VCaP (cell line): ENCODE data around the gene SNTG2.

Experiments
- H3K27ac ChIP-seq: fragments of 450-650 bp; 2 replicates; pipeline ENCODE4 v1.5.1; 2017
- TF ChIP-seq, protein P1 (sequence below): fragments of 450-650 bp; conservative IDR thresholded peaks from 2 replicates; pipeline ENCODE4 v1.5.1; 2017; ENCODE audit warnings: mild to moderate bottlenecking, moderate library complexity

SNTG2 gene

DNA sequence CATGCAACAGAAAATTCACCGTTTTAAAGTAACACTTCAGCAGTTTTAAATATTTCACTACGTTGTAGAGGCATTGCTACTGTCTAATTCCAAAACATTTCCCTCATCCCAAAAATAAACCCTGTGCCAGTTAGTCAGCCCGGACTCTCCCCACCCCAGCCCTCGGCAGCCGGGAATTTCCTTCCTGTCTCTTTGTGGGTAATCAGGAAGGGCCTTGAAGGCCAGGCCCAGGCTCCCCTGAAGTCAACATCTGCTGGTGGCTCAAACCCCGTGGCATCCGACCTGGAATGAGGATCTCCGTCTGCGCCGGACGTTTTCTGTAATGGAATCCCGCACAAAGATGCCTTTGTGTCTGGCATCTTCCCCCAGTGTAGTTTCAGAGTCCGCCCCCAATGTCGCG is 219.6 kb downstream of the SNTG2 start:
- TF ChIP-seq, protein P1, sequence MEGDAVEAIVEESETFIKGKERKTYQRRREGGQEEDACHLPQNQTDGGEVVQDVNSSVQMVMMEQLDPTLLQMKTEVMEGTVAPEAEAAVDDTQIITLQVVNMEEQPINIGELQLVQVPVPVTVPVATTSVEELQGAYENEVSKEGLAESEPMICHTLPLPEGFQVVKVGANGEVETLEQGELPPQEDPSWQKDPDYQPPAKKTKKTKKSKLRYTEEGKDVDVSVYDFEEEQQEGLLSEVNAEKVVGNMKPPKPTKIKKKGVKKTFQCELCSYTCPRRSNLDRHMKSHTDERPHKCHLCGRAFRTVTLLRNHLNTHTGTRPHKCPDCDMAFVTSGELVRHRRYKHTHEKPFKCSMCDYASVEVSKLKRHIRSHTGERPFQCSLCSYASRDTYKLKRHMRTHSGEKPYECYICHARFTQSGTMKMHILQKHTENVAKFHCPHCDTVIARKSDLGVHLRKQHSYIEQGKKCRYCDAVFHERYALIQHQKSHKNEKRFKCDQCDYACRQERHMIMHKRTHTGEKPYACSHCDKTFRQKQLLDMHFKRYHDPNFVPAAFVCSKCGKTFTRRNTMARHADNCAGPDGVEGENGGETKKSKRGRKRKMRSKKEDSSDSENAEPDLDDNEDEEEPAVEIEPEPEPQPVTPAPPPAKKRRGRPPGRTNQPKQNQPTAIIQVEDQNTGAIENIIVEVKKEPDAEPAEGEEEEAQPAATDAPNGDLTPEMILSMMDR: no peak
- no peak overlapping the region for H3K27ac ChIP-seq

DNA sequence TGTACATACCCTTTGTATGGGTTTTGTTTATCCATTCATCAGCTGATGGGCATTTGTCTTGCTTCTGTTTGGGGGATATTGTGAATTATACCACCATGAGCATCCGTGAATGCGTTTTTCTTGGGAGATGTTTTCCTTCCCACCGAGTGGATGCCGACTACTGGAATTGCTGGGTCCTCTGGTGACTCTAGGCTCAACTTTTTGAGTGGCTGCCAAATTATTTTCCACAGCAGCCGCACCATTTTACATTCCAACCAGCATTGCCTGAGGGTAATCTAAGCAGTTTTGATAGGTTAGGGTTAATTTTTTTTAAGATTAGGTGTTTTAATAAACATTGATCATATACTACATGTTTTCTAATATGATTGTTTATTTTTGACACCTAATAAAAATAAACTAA is 220.1 kb downstream of the SNTG2 start:
- TF ChIP-seq, protein P1: no peak

DNA sequence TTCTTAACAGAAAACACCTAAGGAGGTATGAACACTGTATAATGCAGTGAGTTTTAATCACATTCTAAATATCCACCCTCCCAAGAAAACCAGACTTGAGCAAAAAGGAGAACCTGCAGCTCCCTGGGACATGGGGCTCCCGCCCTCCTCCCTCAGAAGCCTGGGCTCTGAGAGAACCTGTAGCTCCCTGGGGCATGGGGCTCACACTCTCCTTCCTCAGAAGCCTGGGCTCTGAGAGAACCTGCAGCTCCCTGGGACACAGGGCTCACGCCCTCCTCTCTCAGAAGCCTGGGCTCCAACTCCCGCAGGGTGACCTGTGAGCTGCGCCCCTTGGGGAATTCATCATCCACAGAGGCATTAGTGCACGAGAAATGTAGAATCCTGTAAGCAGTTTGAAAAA is 222.9 kb downstream of the SNTG2 start:
- TF ChIP-seq, protein P1: no peak
- H3K27ac ChIP-seq: no peak overlapping the region

More for the DNA sequence above, 220.1 kb downstream of the SNTG2 start:
- H3K27ac ChIP-seq: no peak overlapping the region

DNA sequence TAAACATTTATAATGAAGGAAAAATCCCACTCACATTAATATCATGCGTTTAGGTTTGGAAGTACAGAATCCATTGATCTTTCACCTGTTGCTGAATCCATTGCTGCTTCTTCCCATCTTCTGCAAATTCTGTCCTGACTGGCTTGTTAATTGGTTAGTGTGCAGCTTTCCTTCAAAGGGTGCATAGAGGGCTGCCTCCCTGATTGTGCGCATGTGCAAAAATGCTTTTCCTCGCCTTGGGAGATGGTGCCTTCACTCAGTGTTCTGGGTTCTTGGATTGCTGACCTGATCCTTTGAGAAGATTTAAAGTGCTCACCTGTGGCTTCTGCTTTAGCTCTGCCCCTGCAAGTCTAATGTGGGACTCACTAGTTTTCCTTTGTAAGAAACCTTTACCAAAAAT is 231.2 kb downstream of the SNTG2 start:
- H3K27ac ChIP-seq: no peak overlapping the region
- TF ChIP-seq, protein P1: no peak

DNA sequence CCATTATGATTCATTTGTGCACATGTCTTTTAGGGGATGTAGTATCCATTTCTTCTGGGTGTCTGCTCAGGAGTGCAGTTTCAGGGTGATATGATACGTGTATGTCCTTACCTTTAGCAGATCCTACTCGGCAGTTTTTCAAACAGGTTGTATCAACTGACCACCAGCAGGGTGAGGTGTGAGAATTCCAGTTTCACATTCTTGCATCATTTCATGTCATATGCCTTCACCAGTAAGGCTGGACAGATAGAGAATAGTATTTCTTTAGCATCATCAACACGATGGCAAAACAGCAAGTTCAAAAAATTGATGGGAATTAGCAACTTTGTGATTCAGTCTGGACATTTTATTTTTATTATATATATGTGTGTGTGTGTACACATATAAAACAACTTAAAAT is 232.7 kb downstream of the SNTG2 start:
- TF ChIP-seq, protein P1: no peak
- no peak overlapping the region for H3K27ac ChIP-seq

DNA sequence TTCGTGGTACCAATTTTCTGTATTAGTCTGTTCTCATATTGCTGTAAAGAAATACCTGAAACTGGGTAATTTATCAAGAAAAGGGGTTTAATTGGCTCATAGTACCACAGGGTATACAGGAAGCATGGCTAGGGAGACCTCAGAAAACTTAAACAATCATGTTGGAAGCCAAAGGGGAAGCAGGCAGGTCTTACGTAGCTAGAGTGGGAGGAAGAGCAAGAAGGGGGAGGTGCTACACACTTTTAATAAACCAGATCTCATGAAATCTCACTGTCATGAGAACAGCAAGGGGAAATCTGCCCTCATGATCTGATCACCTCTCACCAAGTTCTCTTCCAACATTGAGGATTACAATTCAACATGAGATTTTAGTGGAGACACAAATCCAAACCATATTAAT is 235.8 kb downstream of the SNTG2 start:
- H3K27ac ChIP-seq: no peak overlapping the region
- TF ChIP-seq, protein P1: no peak

DNA sequence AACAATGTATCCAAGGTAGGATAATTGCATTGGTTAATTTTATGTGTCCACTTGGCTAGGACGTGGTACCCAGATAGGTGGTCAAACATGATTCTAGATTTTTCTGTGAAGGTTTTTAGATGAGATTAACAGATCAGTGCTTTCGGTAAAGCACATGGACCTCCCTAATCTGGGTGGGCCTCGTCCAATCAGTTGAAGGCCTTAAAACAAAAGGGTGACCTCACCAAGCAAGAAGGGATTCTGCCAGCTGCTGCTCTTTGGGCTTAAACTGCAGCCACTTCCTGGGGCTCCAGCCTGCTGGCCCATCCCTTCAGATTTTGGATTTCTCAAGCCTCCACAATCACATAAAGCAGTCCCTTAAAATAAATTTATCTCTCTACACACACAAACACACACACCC is 236.5 kb downstream of the SNTG2 start:
- no peak overlapping the region for H3K27ac ChIP-seq
- TF ChIP-seq, protein P1: no peak

DNA sequence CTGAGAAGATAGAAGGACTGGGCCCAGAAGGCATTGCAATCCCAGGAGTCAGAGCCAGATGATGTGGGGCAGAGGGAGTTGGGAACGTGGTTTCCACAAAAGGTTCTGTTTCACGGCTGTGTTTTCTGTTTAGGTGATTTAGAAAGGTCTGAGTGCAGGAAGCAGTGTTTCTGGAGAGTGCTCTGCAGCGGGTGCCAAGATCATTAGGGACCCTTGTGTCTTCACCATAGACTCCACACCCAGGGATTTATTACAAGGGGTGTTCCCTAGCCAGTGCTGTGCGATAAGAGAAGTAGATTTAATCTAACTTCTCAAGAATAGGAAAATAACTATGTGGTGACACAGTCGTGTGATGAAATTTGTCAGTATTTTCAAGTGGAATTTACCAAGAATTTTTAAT is 241.5 kb downstream of the SNTG2 start:
- TF ChIP-seq, protein P1: no peak

More for the DNA sequence above, 241.5 kb downstream of the SNTG2 start:
- no peak overlapping the region for H3K27ac ChIP-seq
